ENCODE results near the gene TMEM98. TPM values are rescaled to one million over a fixed set of nuclear protein-coding genes. Genes with fewer than 3 reads are reported as not detected.

Gene TMEM98, protein sequence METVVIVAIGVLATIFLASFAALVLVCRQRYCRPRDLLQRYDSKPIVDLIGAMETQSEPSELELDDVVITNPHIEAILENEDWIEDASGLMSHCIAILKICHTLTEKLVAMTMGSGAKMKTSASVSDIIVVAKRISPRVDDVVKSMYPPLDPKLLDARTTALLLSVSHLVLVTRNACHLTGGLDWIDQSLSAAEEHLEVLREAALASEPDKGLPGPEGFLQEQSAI
- total RNA-seq: 87.3 and 172 TPM in 2 replicates

DNA sequence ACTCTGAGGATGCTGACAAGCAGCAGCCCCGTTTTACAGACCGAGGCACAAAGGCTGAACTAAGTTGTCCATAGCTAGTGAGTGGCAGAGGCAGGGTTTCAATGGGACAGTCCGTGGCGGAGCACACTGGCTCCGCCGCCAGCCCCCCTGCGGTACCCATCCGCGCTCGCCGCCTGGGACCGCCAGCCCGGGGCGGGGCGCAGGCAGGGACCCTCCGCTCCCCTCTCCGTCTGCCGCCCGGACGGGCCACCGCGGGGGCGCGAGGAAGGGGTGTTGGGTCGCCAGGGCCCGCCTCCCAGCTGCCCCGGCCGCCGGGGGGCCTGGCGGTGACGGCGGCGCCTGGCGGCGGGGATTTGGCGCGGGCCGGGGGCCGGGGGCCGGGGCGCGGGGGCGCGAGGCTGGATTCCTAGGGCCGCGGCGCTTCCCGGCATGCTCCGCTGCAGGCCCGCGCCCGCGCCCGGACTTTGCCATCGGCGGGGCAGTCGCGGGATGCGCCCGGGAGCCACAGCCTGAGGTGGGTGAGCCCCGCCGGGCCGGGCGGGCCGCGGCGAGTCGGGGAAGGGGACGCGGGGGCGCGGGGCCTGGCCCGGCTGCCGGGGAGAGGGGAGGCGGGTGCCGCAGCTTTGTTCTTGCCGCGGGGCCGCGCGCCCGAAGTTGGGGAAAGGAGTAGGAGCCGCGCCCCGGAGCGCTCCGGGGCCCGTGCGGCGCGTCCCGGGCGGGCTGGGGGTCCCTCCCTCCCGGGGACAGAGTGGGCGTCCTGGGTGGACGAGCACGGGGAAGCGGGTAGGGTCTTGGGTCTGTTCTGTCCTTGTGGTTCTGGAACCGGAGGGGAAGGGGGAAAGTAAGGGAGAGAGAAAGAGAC lies at the start of gene TMEM98:
Gene TMEM98, plus strand, starts transcription at position 430 of the 862 bp plus-strand sequence. CDS start 3,376 bp downstream, outside the sequence.

Other genes starting within 250 kb of the TMEM98 start
- 3.5 and 4.2 TPM in 2 replicates for gene MYO1D, start 51.0 kb upstream of the TMEM98 start, total RNA-seq
- gene SPACA3, start 63.7 kb downstream of the TMEM98 start, total RNA-seq: not detected in 2 replicates